ENCODE measurements around the gene EGFLAM. TPM values are rescaled to one million over a fixed set of nuclear protein-coding genes. Genes with fewer than 3 reads are reported as not detected.

Gene EGFLAM
- total and polyA plus RNA-seq, 2 of the 4 experiments (the other 2 are of a cell fraction) = 0.77 to 1.1 TPM

DNA sequence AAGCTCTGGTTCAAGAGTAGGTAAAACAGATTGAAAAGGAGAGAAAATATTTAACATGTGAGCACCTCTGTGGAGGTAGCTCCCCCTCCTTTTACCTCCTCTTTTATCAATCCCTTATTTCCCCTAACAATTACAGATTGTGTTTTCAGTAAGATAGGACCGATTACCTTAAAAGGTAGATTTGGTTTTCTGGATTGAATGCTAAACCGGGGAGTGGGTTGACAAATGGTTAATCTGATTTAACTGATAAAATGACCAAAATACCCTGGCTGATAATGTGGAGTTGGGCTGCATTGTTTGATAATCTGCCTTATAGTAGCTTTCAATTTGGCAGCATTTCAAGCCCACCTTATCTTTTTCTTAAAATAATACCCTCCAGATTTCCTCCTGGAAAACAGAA is 83.9 kb downstream of the EGFLAM start:
- H2BK120ac ChIP-seq (ENCODE audit: low read depth, low read length) = no peak overlapping the region
- H2AK9ac ChIP-seq (replicated peaks; ENCODE audit: low read depth, low read length, poor library complexity) = no peak overlapping the region
- POLR2A ChIA-PET (ENCODE audit: unreplicated experiment) = no interaction called here
- H3K9me3 ChIP-seq (ENCODE audit: control insufficient read depth, insufficient read depth, low read length) = no peaks in the 10 kb centered on the region
- DNase-seq (no peak), ATAC-seq (ENCODE audit: low read depth) (no peak)
- H2BK5ac ChIP-seq (ENCODE audit: low read depth, low read length, poor library complexity, severe bottlenecking) = no peak overlapping the region
- H3K4ac ChIP-seq (ENCODE audit: low read depth, low read length) = no peak overlapping the region
- no peak overlapping the region for H3K9ac ChIP-seq (ENCODE audit: low read depth, low read length)
- no peak overlapping the region for H3K27ac ChIP-seq (ENCODE audit: insufficient read depth, low read length)
- CTCF ChIA-PET = no interaction called here
- in situ Hi-C loops (cut with MboI; ENCODE audit: low sequenced_read_pairs) (no loop called here), dilution Hi-C loops (cut with HindIII; ENCODE audit: low sequenced_read_pairs, unreplicated experiment) (no loop called here), intact Hi-C loops (cut with micrococcal nuclease) (no loop called here)
- no TSS peak for BruUV-seq (replicated peaks)
- no peaks in the 10 kb centered on the region for H3K36me3 ChIP-seq (ENCODE audit: control insufficient read depth, insufficient read depth, low read length)
- H3K27me3 ChIP-seq (ENCODE audit: control insufficient read depth, insufficient read depth, low read length) = peaks cover 10% of the 10 kb centered on the region; the same call in 1 of the 2 replicates
- no peaks in the 10 kb centered on the region for H3K9me1 ChIP-seq (ENCODE audit: insufficient read depth, low read length)
- no peak overlapping the region for H2AK5ac ChIP-seq (ENCODE audit: low read depth, low read length)
- no peak overlapping the region for H4K8ac ChIP-seq (ENCODE audit: low read depth in 2 of 2, low read length in 2 of 2)
- no peaks in the 10 kb centered on the region for H4K20me1 ChIP-seq (ENCODE audit: insufficient read depth, low read length)
- H3K4me2 ChIP-seq (ENCODE audit: low read depth, low read length) = no peak overlapping the region
- no peak overlapping the region for H2BK15ac ChIP-seq (ENCODE audit: low read depth, low read length)
- no peak overlapping the region for H3K14ac ChIP-seq (replicated peaks; ENCODE audit: low read depth, low read length)
- H3K4me1 ChIP-seq (ENCODE audit: control insufficient read depth, insufficient read depth, low read length) = no peaks in the 10 kb centered on the region
- no peak overlapping the region for H3K4me3 ChIP-seq (ENCODE audit: insufficient read depth, low read depth, low read length)
- H4K91ac ChIP-seq (ENCODE audit: insufficient read depth, low read depth, low read length) = no peak overlapping the region
- H3K18ac ChIP-seq (ENCODE audit: low read depth, low read length) = no peak overlapping the region
- H2BK20ac ChIP-seq (ENCODE audit: low read depth, low read length) = no peak overlapping the region
- no peak overlapping the region for H4K5ac ChIP-seq (ENCODE audit: low read depth, low read length)
- no peak overlapping the region for H2AFZ ChIP-seq (replicated peaks; ENCODE audit: low read length, poor library complexity)
- no peaks in the 10 kb centered on the region for H3K79me1 ChIP-seq (ENCODE audit: low read depth in 1 of 2, low read length in 2 of 2)
- no CpG with 5 or more reads among the region's 2 CpGs for WGBS, 2 experiments (ENCODE audit: extremely low coverage in 2 of 2, insufficient read length in 1 of 2)
- H3K23ac ChIP-seq (ENCODE audit: low read depth, low read length) = no peak overlapping the region
- no peak overlapping the region for H3K56ac ChIP-seq (ENCODE audit: extremely low read depth, insufficient read depth, low read length)
- no peak for TF ChIP-seq CHD1 (IDR thresholded peaks at IDR 0.05; ENCODE audit: low read depth, low read length)

Data from IMR-90 (cell line).